Neural progenitor cell (in vitro differentiated cells): ENCODE data around the gene DOCK3. TPM values are rescaled to one million over a fixed set of nuclear protein-coding genes. Genes with fewer than 3 reads are reported as not detected.
A peak's percentile ranks its signal among the peaks of the same experiment; 100 is the strongest.

Source experiments
- DNase-seq: peaks from one replicate; pipeline ENCODE4 v3.0.0-alpha.2; 2016; ENCODE audit warnings: low spot score
- H2AFZ ChIP-seq: fragments of 200-600 bp; sonication (generic); replicated peaks from 2 replicates; pipeline ENCODE4 v1.6.1; 2016; ENCODE audit warnings: antibody characterized with exemption
- H3F3A ChIP-seq: fragments of 200-600 bp; sonication (generic); 2 replicates; pipeline ENCODE4 v1.6.1; 2016; ENCODE audit warnings: antibody characterized with exemption, low read depth
- H3K27ac ChIP-seq: fragments of 200-600 bp; sonication (generic); 2 replicates; pipeline ENCODE4 v1.5.1; 2016; ENCODE audit warnings: mild to moderate bottlenecking
- H3K27me3 ChIP-seq: fragments of 200-600 bp; sonication (generic); 2 replicates; pipeline ENCODE4 v1.6.1; 2016; ENCODE audit warnings: mild to moderate bottlenecking, moderate library complexity
- H3K36me3 ChIP-seq: fragments of 200-600 bp; sonication (generic); 2 replicates; pipeline ENCODE4 v1.5.1; 2016
- H3K4me1 ChIP-seq: fragments of 200-600 bp; sonication (generic); 2 replicates; pipeline ENCODE4 v1.6.1; 2016; ENCODE audit warnings: mixed run types
- H3K4me2 ChIP-seq: fragments of 200-600 bp; sonication (generic); 2 replicates; pipeline ENCODE4 v1.6.1; 2016
- H3K4me3 ChIP-seq: fragments of 200-600 bp; sonication (generic); 2 replicates; pipeline ENCODE4 v1.5.1; 2016
- H3K79me2 ChIP-seq: fragments of 200-600 bp; sonication (generic); 2 replicates; pipeline ENCODE4 v1.6.1; 2016; ENCODE audit warnings: low read depth
- H3K9ac ChIP-seq: fragments of 200-600 bp; sonication (generic); 2 replicates; pipeline ENCODE4 v1.6.1; 2016
- H3K9me3 ChIP-seq: fragments of 200-600 bp; sonication (generic); 2 replicates; pipeline ENCODE4 v1.5.1; 2016; ENCODE audit warnings: low read depth
- H4K20me1 ChIP-seq: fragments of 200-600 bp; sonication (generic); 2 replicates; pipeline ENCODE4 v1.6.1; 2016; ENCODE audit warnings: low read depth
- H3K27ac Mint-ChIP-seq: 3 replicates; pipeline ENCODE4 v1.8.0; 2021; ENCODE audit warnings: mixed read lengths
- H3K27me3 Mint-ChIP-seq: 2 replicates; pipeline ENCODE4 v1.8.0; 2022; ENCODE audit warnings: low read depth, mild to moderate bottlenecking, inconsistent platforms, moderate library complexity, mixed read lengths; ENCODE audit not compliant: insufficient read depth
- H3K36me3 Mint-ChIP-seq: 3 replicates; pipeline ENCODE4 v1.8.0; 2021; ENCODE audit warnings: mixed read lengths
- H3K4me1 Mint-ChIP-seq: 3 replicates; pipeline ENCODE4 v1.8.0; 2021; ENCODE audit warnings: mixed read lengths
- H3K4me3 Mint-ChIP-seq: 3 replicates; pipeline ENCODE4 v1.8.0; 2021; ENCODE audit warnings: mild to moderate bottlenecking, moderate library complexity, mixed read lengths
- H3K9me3 Mint-ChIP-seq: 3 replicates; pipeline ENCODE4 v1.8.0; 2020; ENCODE audit warnings: mixed read lengths
- EZH2 ChIP-seq: fragments of 200-600 bp; sonication (generic); IDR thresholded peaks from 2 replicates; pipeline ENCODE4 v1.6.1; 2017; ENCODE audit warnings: antibody characterized with exemption, mild to moderate bottlenecking, moderate library complexity
- EZH2phosphoT487 ChIP-seq: fragments of 200-600 bp; sonication (generic); IDR thresholded peaks from 2 replicates; pipeline ENCODE4 v1.6.1; 2017; ENCODE audit warnings: antibody characterized with exemption
- total RNA-seq: library from RNA; depleted of rRNA; stranded (reverse); fragments of >200 nt; gene quantifications from 2 replicates; pipeline ENCODE4 v1.2.3, GENCODE V29; 2015; ENCODE audit warnings: low replicate concordance
- TF ChIP-seq, protein P1 (sequence below): fragments of 200-600 bp; sonication (generic); IDR thresholded peaks from 2 replicates; pipeline ENCODE4 v1.5.1; 2017; ENCODE audit warnings: antibody characterized with exemption, mild to moderate bottlenecking

Gene DOCK3
- total RNA-seq, 1 donor from 2014 or later = 10.7 TPM

DNA sequence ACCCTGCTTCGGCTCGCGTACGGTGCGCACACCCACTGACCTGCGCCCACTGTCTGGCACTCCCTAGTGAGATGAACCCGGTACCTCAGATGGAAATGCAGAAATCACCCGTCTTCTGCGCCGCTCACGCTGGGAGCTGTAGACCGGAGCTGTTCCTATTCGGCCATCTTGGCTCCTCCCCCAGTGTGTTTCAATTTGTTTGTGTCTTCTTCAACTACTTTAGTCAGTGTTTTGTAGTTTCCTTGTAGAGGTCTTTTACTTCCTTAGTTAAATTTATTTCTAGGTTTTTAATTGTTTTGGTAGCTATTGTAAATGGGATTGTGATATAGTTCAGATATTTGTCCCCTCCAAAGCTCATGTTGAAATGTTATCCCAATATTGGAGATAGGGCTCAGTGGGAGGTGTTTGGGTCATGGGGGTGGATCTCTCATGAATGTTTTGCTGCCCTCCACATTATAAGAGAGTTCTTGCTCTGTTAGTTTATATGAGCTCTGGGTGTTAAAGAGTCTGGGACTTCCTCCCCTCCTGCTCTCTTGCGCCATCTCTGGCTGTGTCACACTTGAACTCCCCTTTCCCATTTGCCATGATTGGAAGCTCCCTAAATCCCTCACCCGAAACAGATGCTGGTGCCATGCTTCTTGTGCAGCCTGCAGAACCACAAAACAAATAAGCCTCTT, 304.4 kb downstream of the DOCK3 start:
- DNase-seq = peak; percentile 9
- H3K4me2 ChIP-seq = no peak overlapping the region
- H3K9me3 Mint-ChIP-seq = peaks cover 8% of the 10 kb centered on the region

DNA sequence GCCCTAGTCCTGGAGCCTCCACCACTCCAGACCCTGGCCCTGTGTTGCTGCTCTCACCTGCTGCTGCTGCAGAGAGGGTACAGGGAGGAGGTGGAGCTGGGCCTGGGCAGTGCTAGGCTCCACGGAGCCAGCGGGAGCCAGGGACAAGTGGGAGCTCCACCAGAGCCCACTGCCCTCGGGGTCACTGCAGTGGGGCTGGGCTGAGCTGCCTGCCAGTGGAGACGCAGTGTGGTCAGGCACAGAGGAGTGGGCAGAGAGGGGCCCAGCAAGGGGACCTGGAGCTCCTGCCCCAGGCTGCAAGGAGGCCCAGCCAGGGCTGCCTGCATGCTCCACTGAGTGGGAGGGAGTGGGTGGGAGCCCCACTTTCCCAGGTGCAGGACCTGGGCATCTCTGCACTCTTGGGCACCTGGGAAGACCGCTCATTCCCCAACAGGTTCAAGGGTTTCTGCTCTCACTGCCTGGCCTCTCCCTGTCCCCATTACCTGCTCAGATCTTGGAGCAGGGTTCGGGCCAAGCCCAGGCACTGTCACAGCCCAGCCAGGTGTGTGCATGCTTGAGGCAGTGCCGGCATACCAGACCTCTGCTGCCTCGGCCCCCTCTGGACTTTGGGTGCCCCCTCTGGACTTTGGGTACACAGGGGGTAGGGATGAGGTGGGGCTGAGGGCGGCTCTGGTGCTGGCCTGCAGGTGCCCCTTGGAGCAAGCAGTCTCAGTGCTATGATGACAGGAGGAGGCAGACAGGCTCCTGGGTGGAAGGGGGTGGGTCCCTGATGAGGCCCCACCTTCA, 308.0 kb downstream of the DOCK3 start:
- H3K79me2 ChIP-seq = no peaks in the 10 kb centered on the region
- DNase-seq = no peak
- peaks cover 6% of the 10 kb centered on the region for H3K9me3 Mint-ChIP-seq
- H3K9me3 ChIP-seq = no peaks in the 10 kb centered on the region
- H3K4me3 Mint-ChIP-seq = no peak overlapping the region
- no peak overlapping the region for H3K4me2 ChIP-seq
- H3K36me3 Mint-ChIP-seq = peaks cover 3% of the 10 kb centered on the region
- H3K27ac ChIP-seq = no peak overlapping the region
- no peak overlapping the region for H3K4me3 ChIP-seq
- H3K36me3 ChIP-seq = no peaks in the 10 kb centered on the region
- H3K27me3 Mint-ChIP-seq = peaks cover 7% of the 10 kb centered on the region
- peaks cover 21% of the 10 kb centered on the region for H3K4me1 Mint-ChIP-seq
- H3K27me3 ChIP-seq = no peaks in the 10 kb centered on the region
- no peak overlapping the region for H2AFZ ChIP-seq
- H3K27ac Mint-ChIP-seq = no peak overlapping the region
- H3K9ac ChIP-seq = no peak overlapping the region
- H3F3A ChIP-seq = peaks cover 2% of the 10 kb centered on the region
- no peaks in the 10 kb centered on the region for H3K4me1 ChIP-seq
- TF ChIP-seq, protein P1, sequence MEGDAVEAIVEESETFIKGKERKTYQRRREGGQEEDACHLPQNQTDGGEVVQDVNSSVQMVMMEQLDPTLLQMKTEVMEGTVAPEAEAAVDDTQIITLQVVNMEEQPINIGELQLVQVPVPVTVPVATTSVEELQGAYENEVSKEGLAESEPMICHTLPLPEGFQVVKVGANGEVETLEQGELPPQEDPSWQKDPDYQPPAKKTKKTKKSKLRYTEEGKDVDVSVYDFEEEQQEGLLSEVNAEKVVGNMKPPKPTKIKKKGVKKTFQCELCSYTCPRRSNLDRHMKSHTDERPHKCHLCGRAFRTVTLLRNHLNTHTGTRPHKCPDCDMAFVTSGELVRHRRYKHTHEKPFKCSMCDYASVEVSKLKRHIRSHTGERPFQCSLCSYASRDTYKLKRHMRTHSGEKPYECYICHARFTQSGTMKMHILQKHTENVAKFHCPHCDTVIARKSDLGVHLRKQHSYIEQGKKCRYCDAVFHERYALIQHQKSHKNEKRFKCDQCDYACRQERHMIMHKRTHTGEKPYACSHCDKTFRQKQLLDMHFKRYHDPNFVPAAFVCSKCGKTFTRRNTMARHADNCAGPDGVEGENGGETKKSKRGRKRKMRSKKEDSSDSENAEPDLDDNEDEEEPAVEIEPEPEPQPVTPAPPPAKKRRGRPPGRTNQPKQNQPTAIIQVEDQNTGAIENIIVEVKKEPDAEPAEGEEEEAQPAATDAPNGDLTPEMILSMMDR = no peak
- TF ChIP-seq EZH2 = no peak
- TF ChIP-seq EZH2phosphoT487 = no peak
- H4K20me1 ChIP-seq = no peaks in the 10 kb centered on the region

More for the DNA sequence above, 304.4 kb downstream of the DOCK3 start:
- peak overlapping the region; percentile 42 for H2AFZ ChIP-seq
- H3K27ac ChIP-seq = no peak overlapping the region
- no peak overlapping the region for H3K9ac ChIP-seq
- no peak overlapping the region for H3K27ac Mint-ChIP-seq
- peaks cover 3% of the 10 kb centered on the region for H3K36me3 Mint-ChIP-seq
- peak overlapping the region; percentile 5 for H3K4me3 ChIP-seq
- H4K20me1 ChIP-seq = no peaks in the 10 kb centered on the region
- H3K27me3 ChIP-seq = no peaks in the 10 kb centered on the region
- peaks cover 2% of the 10 kb centered on the region for H3F3A ChIP-seq
- H3K9me3 ChIP-seq = no peaks in the 10 kb centered on the region
- no peaks in the 10 kb centered on the region for H3K4me1 ChIP-seq
- no peaks in the 10 kb centered on the region for H3K79me2 ChIP-seq
- H3K27me3 Mint-ChIP-seq = peaks cover 7% of the 10 kb centered on the region
- peaks cover 8% of the 10 kb centered on the region for H3K4me1 Mint-ChIP-seq
- H3K4me3 Mint-ChIP-seq = peak overlapping the region; percentile 1
- no peaks in the 10 kb centered on the region for H3K36me3 ChIP-seq
- TF ChIP-seq, protein P1 = peak; percentile 35
- TF ChIP-seq EZH2phosphoT487 = no peak

DNA sequence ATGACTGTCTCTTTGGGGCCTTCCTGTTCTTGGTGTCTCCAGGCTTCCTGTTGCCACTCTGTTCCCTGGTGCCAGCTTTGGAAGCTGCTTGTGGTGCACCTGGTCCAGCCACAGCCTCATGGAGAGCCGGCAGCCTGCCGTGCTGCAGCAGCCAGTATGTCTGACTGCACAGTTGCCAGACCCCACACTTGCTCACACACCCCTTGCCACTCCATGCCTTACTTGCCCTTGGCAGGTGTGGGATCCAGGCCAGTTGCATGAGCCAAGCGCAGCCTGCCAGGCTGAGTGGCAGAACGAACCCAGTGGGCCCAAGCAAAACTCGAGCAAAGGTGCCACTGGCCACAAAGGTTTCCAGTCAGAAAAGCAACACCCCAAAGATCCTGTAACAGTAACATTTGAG, 309.2 kb downstream of the DOCK3 start:
- H3K4me1 ChIP-seq = no peaks in the 10 kb centered on the region
- peaks cover 9% of the 10 kb centered on the region for H3K27me3 Mint-ChIP-seq
- no peak for DNase-seq
- H3K4me1 Mint-ChIP-seq = peaks cover 19% of the 10 kb centered on the region
- TF ChIP-seq, protein P1 = no peak
- no peak for TF ChIP-seq EZH2phosphoT487
- TF ChIP-seq EZH2 = no peak
- H3K27ac Mint-ChIP-seq = no peak overlapping the region
- no peak overlapping the region for H3K9ac ChIP-seq
- peaks cover 2% of the 10 kb centered on the region for H3F3A ChIP-seq
- H4K20me1 ChIP-seq = no peaks in the 10 kb centered on the region
- no peak overlapping the region for H3K4me3 Mint-ChIP-seq
- no peak overlapping the region for H3K4me3 ChIP-seq
- no peaks in the 10 kb centered on the region for H3K9me3 ChIP-seq
- H3K27ac ChIP-seq = no peak overlapping the region
- H3K4me2 ChIP-seq = no peak overlapping the region
- H3K79me2 ChIP-seq = no peaks in the 10 kb centered on the region
- peaks cover 5% of the 10 kb centered on the region for H3K9me3 Mint-ChIP-seq
- no peak overlapping the region for H2AFZ ChIP-seq
- no peaks in the 10 kb centered on the region for H3K36me3 ChIP-seq
- no peaks in the 10 kb centered on the region for H3K27me3 ChIP-seq
- H3K36me3 Mint-ChIP-seq = peaks cover 3% of the 10 kb centered on the region
